NCI-H2196 (cell line): Measurements from ENCODE around the gene OBP2A.

Experiments
- DNase-seq: peaks from one replicate; lab custom pipeline; 2025; ENCODE audit not compliant: unreplicated experiment; lab: John Stamatoyannopoulos, UW

The OBP2A gene

GRCh38 chr9:135592331-135592590 is 46.3 kb downstream of the OBP2A start:
- no peak for DNase-seq

- no peak for DNase-seq
Measured at GRCh38 chr9:135592625-135593024, 46.7 kb downstream of the OBP2A start.

GRCh38 chr9:135596211-135596610 is 50.3 kb downstream of the OBP2A start:
- no peak for DNase-seq
